Measurements from ENCODE around the gene IL1RL1.
A peak's percentile ranks its signal among the peaks of the same experiment; 100 is the strongest.

Gene IL1RL1

GRCh38 chr2:102291319-102292075 lies 19.9 kb upstream of the IL1RL1 start:
- FAIRE-seq (no peak), DNase-seq (ENCODE audit: insufficient read length, low spot score) (no peak)
- no peak for TF ChIP-seq CTCF (IDR thresholded peaks at IDR 0.05; ENCODE audit: insufficient read depth, missing control alignments)

GRCh38 chr2:102294802-102295489 lies 16.4 kb upstream of the IL1RL1 start:
- no peak for TF ChIP-seq CTCF (IDR thresholded peaks at IDR 0.05; ENCODE audit: insufficient read depth, missing control alignments)
- no peak for FAIRE-seq
- no peak for DNase-seq (ENCODE audit: insufficient read length, low spot score)

GRCh38 chr2:102295566-102295965 lies 15.8 kb upstream of the IL1RL1 start:
- DNase-seq (ENCODE audit: insufficient read length, low spot score) (no peak), FAIRE-seq (no peak)
- no peak for TF ChIP-seq CTCF (IDR thresholded peaks at IDR 0.05; ENCODE audit: insufficient read depth, missing control alignments)

GRCh38 chr2:102296449-102296848 lies 14.9 kb upstream of the IL1RL1 start:
- TF ChIP-seq CTCF (IDR thresholded peaks at IDR 0.05; ENCODE audit: insufficient read depth, missing control alignments): no peak
- DNase-seq (ENCODE audit: insufficient read length, low spot score): no peak
- no peak for FAIRE-seq

GRCh38 chr2:102297891-102298290 lies 13.5 kb upstream of the IL1RL1 start:
- TF ChIP-seq CTCF (IDR thresholded peaks at IDR 0.05; ENCODE audit: insufficient read depth, missing control alignments): no peak
- no peak for FAIRE-seq
- no peak for DNase-seq (ENCODE audit: insufficient read length, low spot score)

GRCh38 chr2:102301867-102302362 lies 9.4 kb upstream of the IL1RL1 start:
- DNase-seq (ENCODE audit: insufficient read length, low spot score) (no peak), FAIRE-seq (no peak)
- peak; percentile 8 for TF ChIP-seq CTCF (IDR thresholded peaks at IDR 0.05; ENCODE audit: insufficient read depth, missing control alignments)

GRCh38 chr2:102302458-102302857 lies 8.9 kb upstream of the IL1RL1 start:
- FAIRE-seq: no peak
- DNase-seq (ENCODE audit: insufficient read length, low spot score): no peak

More at GRCh38 chr2:102302458-102302857, 8.9 kb upstream of the IL1RL1 start:
- TF ChIP-seq CTCF (IDR thresholded peaks at IDR 0.05; ENCODE audit: insufficient read depth, missing control alignments): no peak
